ENCODE results near the gene APOLD1. TPM values are rescaled to one million over a fixed set of nuclear protein-coding genes. Genes with fewer than 3 reads are reported as not detected.

The APOLD1 gene
- total RNA-seq, 1 donor from 2014 or later, result 19.7 TPM

GRCh38 chr12:12779007-12779406, 6.5 kb upstream of the APOLD1 start:
- intact Hi-C loops (cut with DNase I), result loop anchor here (5.0 kb wide), 1 partner anchor 37 kb away; no protein-coding TSS in a partner anchor
- ATAC-seq (no peak), DNase-seq (ENCODE audit: missing footprints) (no peak)

- DNase-seq (ENCODE audit: missing footprints) (no peak), ATAC-seq (peak; percentile 23)
- intact Hi-C loops (cut with DNase I), result loop anchor here (5.0 kb wide), 1 partner anchor 37 kb away; no protein-coding TSS in a partner anchor
These were observed 5.9 kb upstream of the APOLD1 start for GRCh38 chr12:12779529-12779928.

- DNase-seq (ENCODE audit: missing footprints) (no peak), ATAC-seq (no peak)
- intact Hi-C loops (cut with DNase I), result loop anchor here (10.0 kb wide), 1 partner anchor 321 kb away; the partner anchor contains the start of gene GSG1
These were observed 1.3 kb upstream of the APOLD1 start for GRCh38 chr12:12784116-12784515.

- intact Hi-C loops (cut with DNase I), result loop anchor here (2.0 to 10.0 kb wide), 4 partner anchors 62 to 318 kb away; partner anchors contain the start of genes CDKN1B and GSG1
- no peak for DNase-seq (ENCODE audit: missing footprints)
- ATAC-seq, result peak; percentile 1
These were observed 869 bp downstream of the APOLD1 start for GRCh38 chr12:12786351-12786705.

GRCh38 chr12:12786706-12787601, 1.5 kb downstream of the APOLD1 start:
- DNase-seq (ENCODE audit: missing footprints) (peak; percentile 91), ATAC-seq (peak; percentile 93)
- intact Hi-C loops (cut with DNase I), result loop anchor here (2.0 to 10.0 kb wide), 4 partner anchors 62 to 318 kb away; partner anchors contain the start of genes CDKN1B and GSG1

- ATAC-seq (no peak), DNase-seq (ENCODE audit: missing footprints) (no peak)
- intact Hi-C loops (cut with DNase I), result loop anchor here (1.0 to 10.0 kb wide), 3 partner anchors 20 to 317 kb away; partner anchors contain the start of gene GSG1
These were observed 2.7 kb downstream of the APOLD1 start for GRCh38 chr12:12788131-12788530.

GRCh38 chr12:12788675-12789368, 3.4 kb downstream of the APOLD1 start:
- no peak for DNase-seq (ENCODE audit: missing footprints)
- ATAC-seq, result peak; percentile 41
- intact Hi-C loops (cut with DNase I), result loop anchor here (1.0 to 10.0 kb wide), 3 partner anchors 19 to 316 kb away; partner anchors contain the start of gene GSG1

- intact Hi-C loops (cut with DNase I), result no loop called here
- ATAC-seq (no peak), DNase-seq (ENCODE audit: missing footprints) (no peak)
These were observed 5.5 kb downstream of the APOLD1 start for GRCh38 chr12:12790956-12791355.

- ATAC-seq (no peak), DNase-seq (ENCODE audit: missing footprints) (no peak)
- intact Hi-C loops (cut with DNase I), result no loop called here
These were observed 6.4 kb downstream of the APOLD1 start for GRCh38 chr12:12791756-12792369.

GRCh38 chr12:12792421-12792820, 7.0 kb downstream of the APOLD1 start:
- DNase-seq (ENCODE audit: missing footprints), result no peak
- ATAC-seq, result no peak
- intact Hi-C loops (cut with DNase I), result no loop called here

- intact Hi-C loops (cut with DNase I), result no loop called here
- DNase-seq (ENCODE audit: missing footprints), result no peak
- no peak for ATAC-seq
These were observed 9.2 kb downstream of the APOLD1 start for GRCh38 chr12:12794686-12795085.

- intact Hi-C loops (cut with DNase I), result no loop called here
- DNase-seq (ENCODE audit: missing footprints), result no peak
- no peak for ATAC-seq
These were observed 10.7 kb downstream of the APOLD1 start for GRCh38 chr12:12796171-12796570.

- ATAC-seq, result no peak
These were observed 11.7 kb downstream of the APOLD1 start for GRCh38 chr12:12796928-12797793.

GRCh38 chr12:12797794-12798152, 12.3 kb downstream of the APOLD1 start:
- intact Hi-C loops (cut with DNase I), result no loop called here

More at GRCh38 chr12:12796928-12797793, 11.7 kb downstream of the APOLD1 start:
- intact Hi-C loops (cut with DNase I), result no loop called here
- DNase-seq (ENCODE audit: missing footprints), result no peak

GRCh38 chr12:12798480-12798879, 13.0 kb downstream of the APOLD1 start:
- intact Hi-C loops (cut with DNase I), result no loop called here
- DNase-seq (ENCODE audit: missing footprints), result no peak
- no peak for ATAC-seq

More at GRCh38 chr12:12797794-12798152, 12.3 kb downstream of the APOLD1 start:
- no peak for DNase-seq (ENCODE audit: missing footprints)
- no peak for ATAC-seq

- no peak for ATAC-seq
- intact Hi-C loops (cut with DNase I), result no loop called here
- no peak for DNase-seq (ENCODE audit: missing footprints)
These were observed 13.9 kb downstream of the APOLD1 start for GRCh38 chr12:12799163-12799920.

- ATAC-seq (no peak), DNase-seq (ENCODE audit: missing footprints) (no peak)
- intact Hi-C loops (cut with DNase I), result no loop called here
These were observed 15.1 kb downstream of the APOLD1 start for GRCh38 chr12:12800406-12801180.

All from Right ventricle myocardium inferior (tissue), 1 donor.